Measurements from ENCODE around the gene LEMD3.

Gene LEMD3

DNA sequence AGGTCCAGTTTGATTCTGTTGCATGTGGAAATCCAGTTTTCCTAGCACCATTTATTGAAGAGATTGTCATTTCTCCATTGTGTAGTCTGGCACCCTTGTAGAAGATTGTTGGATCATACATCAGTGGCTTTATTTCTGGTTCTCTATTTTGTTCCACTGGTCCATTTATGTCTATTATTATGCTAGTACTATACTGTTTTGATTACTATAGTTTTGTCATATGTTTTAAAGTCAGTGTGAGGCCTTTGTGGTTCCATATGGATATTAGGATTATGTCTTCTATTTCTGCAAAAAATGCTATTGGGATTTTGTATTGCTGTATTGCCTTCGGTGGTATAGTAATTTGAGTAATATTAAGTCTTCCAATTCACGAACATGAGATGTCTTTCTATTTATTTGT lies 51.4 kb downstream of the LEMD3 start:
- DNase-seq (ENCODE audit: low read depth), result no peak
- TF ChIP-seq, protein P1, sequence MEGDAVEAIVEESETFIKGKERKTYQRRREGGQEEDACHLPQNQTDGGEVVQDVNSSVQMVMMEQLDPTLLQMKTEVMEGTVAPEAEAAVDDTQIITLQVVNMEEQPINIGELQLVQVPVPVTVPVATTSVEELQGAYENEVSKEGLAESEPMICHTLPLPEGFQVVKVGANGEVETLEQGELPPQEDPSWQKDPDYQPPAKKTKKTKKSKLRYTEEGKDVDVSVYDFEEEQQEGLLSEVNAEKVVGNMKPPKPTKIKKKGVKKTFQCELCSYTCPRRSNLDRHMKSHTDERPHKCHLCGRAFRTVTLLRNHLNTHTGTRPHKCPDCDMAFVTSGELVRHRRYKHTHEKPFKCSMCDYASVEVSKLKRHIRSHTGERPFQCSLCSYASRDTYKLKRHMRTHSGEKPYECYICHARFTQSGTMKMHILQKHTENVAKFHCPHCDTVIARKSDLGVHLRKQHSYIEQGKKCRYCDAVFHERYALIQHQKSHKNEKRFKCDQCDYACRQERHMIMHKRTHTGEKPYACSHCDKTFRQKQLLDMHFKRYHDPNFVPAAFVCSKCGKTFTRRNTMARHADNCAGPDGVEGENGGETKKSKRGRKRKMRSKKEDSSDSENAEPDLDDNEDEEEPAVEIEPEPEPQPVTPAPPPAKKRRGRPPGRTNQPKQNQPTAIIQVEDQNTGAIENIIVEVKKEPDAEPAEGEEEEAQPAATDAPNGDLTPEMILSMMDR (IDR thresholded peaks at IDR 0.05; ENCODE audit: control insufficient read depth, insufficient read depth, low read depth, low read length, missing control alignments), result no peak
- H3K4me3 ChIP-seq (ENCODE audit: control insufficient read depth, low read depth, low read length), result no peak overlapping the region

DNA sequence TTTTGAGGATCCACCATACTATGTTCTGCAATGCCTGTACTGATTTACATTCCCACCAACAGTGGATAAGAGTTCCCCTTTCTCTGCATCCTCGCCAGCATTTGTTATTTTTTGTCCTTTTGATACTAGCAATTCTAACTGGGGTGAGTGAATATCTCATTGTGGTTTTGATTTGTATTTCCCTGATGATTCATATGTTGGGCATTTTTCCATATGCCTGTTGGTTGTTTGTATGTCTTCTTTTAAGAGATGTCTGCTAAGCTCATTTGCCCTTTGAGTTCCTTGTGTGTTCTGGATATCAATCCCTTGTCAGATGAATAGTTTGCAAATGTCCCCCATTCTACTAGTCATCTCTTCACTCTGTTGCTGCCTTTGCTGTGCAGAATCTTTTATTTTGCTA lies 60.1 kb downstream of the LEMD3 start:
- TF ChIP-seq, protein P1 (IDR thresholded peaks at IDR 0.05; ENCODE audit: control insufficient read depth, insufficient read depth, low read depth, low read length, missing control alignments), result no peak
- DNase-seq (ENCODE audit: low read depth), result peak; percentile 8
- H3K4me3 ChIP-seq (ENCODE audit: control insufficient read depth, low read depth, low read length), result no peak overlapping the region

DNA sequence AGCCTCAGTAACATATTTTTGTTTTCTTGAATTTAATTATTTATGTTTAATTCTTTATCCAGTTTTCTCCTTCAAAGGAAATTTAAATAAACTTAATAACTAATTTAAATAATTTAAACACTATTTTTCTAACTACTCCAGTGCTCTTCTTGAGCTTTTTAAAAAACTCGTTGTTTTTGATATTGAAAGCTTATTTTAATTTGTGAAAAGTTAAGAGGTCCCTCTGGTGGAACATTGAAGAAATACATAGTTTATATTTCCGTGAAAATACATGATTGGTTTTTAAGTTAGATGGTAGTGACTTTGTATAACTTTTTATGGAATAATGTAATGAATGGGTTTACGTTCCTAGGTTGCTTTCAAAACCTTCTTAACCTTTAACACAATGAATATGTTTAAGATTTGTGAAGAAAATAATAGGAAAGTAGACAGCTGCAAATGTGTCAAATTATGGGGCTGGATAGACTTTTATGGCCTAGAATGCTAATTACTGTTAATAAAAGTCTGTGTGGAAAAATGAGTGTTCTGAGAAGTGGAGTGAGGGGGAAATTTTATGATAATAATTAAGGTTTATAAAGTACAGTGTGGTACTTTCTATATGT lies 63.2 kb downstream of the LEMD3 start:
- no peak overlapping the region for H3K4me3 ChIP-seq (ENCODE audit: control insufficient read depth, low read depth, low read length)
- no peak for DNase-seq (ENCODE audit: low read depth)
- TF ChIP-seq, protein P1 (IDR thresholded peaks at IDR 0.05; ENCODE audit: control insufficient read depth, insufficient read depth, low read depth, low read length, missing control alignments), result no peak

DNA sequence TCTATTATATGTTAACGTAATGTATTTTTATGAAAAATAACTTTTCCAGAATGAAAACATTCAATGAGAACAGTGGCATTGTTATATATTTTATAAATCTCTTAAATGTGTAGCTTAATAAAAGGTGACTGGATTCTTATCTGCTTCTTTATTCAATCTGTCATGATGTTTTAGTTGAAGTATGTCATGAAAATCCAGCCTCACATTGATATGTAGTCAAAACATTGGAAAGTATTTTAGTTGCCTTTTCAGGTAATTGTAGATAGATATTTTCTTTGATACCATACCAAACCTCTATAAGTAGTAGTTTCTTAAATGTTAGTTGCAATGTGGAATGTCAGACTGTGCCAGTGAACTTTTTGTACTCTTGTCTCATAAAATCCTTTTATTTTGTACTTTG lies 67.8 kb downstream of the LEMD3 start:
- TF ChIP-seq, protein P1 (IDR thresholded peaks at IDR 0.05; ENCODE audit: control insufficient read depth, insufficient read depth, low read depth, low read length, missing control alignments), result no peak
- no peak overlapping the region for H3K4me3 ChIP-seq (ENCODE audit: control insufficient read depth, low read depth, low read length)
- DNase-seq (ENCODE audit: low read depth), result no peak

DNA sequence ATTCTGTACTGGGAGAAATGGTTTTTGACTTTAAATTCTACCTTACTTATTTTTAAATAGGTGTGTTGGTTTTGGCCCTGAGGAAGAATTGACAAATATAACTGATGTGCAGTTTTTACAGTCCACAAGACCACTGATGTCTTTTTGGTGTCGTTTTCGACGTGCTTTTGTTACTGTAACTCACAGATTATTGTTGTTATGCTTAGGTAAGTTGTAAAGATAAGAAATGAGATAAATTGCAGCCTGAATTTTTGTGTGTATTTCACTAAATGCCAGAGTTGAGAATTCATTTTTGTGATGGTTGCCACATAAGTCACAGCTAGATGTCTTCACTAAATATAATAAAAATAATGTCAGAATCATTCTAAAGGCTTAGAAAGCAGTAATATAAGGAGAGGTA lies 69.2 kb downstream of the LEMD3 start:
- TF ChIP-seq, protein P1 (IDR thresholded peaks at IDR 0.05; ENCODE audit: control insufficient read depth, insufficient read depth, low read depth, low read length, missing control alignments), result no peak
- no peak for DNase-seq (ENCODE audit: low read depth)
- H3K4me3 ChIP-seq (ENCODE audit: control insufficient read depth, low read depth, low read length), result no peak overlapping the region

DNA sequence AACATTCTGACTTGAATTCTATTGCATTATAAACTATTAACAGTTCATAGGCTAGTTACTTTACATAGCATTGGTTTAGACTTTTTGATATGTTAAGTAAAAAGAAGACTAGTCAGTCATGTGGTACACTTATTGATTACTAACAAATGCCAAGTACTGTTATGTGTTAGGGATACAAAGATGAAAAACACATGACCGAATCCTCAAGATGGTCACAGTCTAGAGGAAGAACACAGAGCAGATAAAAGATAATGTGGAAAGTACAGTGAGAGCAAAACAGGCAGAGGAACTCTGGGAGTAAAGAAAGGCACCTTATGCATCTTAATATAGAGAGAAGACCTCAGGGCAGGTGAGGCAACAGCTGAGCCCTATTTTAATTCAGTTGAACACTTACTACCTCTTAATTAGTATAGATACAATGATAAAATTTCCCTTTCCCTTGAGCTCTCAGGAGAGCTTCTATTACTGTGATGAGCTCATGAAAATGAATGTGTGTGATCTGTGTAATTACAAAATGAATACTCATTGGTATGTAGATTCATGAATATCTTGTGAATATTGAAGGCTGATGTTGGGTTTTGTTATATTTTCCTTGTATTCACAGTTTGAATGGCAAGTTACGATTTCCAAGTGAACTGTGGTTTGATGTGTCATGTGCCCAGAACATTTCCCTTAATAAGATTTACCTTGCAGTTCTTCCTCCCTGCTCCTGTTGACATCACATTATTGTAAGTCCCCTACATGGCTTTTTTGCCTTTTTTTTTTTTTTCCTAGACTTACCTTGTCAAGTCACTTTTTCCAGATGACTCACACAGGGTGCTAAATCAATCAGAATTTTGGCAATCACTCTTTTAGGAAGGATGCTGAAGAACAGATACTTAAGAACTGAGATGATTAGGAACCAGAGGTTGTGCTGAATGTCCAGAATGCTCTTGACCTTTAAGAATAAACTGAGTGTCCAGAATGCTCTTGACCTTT lies 79.6 kb downstream of the LEMD3 start:
- TF ChIP-seq, protein P1 (IDR thresholded peaks at IDR 0.05; ENCODE audit: control insufficient read depth, insufficient read depth, low read depth, low read length, missing control alignments), result no peak
- no peak for DNase-seq (ENCODE audit: low read depth)
- H3K4me3 ChIP-seq (ENCODE audit: control insufficient read depth, low read depth, low read length), result no peak overlapping the region

All from AG09309 (cell line).